Stimulated activated naive CD8-positive, alpha-beta T cell treated with anti-CD3 and anti-CD28 coated beads, Interleukin-15, amount 100 ng/mL, for 72 hours (primary cell): ENCODE results near the gene SIRPG.

ENCODE experiments used
- ATAC-seq: fragments of 150-1000 bp; cut with Tn5 transposase; 2 replicates; pipeline ENCODE4 v1.10.0; 2021; ENCODE audit warnings: mild to moderate bottlenecking, moderate library complexity
- DNase-seq, 2 donors: peaks; one replicate each; pipeline ENCODE4 v3.0.0; 2021 to 2022
- H3K27ac Mint-ChIP-seq, 2 donors: one replicate each; pipeline ENCODE4 v1.8.0; 2022; ENCODE audit warnings: mild to moderate bottlenecking in 2 of 2, mixed read lengths in 2 of 2, moderate library complexity in 2 of 2
- H3K27me3 Mint-ChIP-seq: one replicate; pipeline ENCODE4 v1.8.0; 2022; ENCODE audit warnings: mixed read lengths
- H3K4me1 Mint-ChIP-seq: one replicate; pipeline ENCODE4 v1.8.0; 2022; ENCODE audit warnings: mild to moderate bottlenecking, mixed read lengths
- H3K4me3 Mint-ChIP-seq, 2 donors: one replicate each; pipeline ENCODE4 v1.8.0; 2022; ENCODE audit warnings: mild to moderate bottlenecking in 2 of 2, mixed read lengths in 2 of 2, moderate library complexity in 1 of 2
- H3K9me3 Mint-ChIP-seq, 2 donors: one replicate each; pipeline ENCODE4 v1.8.0; 2022; ENCODE audit warnings: mixed read lengths in 2 of 2

Gene SIRPG

GRCh38 chr20:1635291-1635979, 22.1 kb downstream of the SIRPG start:
- DNase-seq, result no peak
- no peak for ATAC-seq
- Mint-ChIP-seq H3K27me3 (no peaks in the 10 kb centered on the region), H3K27ac (peak overlapping the region in 1 of 2 donors; percentile 56), H3K4me3 (no peak overlapping the region), H3K9me3 (peaks cover 0 to 10% of the 10 kb centered on the region in 2 donors), H3K4me1 (peaks cover 43% of the 10 kb centered on the region)

- ATAC-seq (no peak), DNase-seq (no peak)
- Mint-ChIP-seq H3K27ac (no peak overlapping the region), H3K9me3 (no peaks in the 10 kb centered on the region), H3K4me3 (no peak overlapping the region), H3K27me3 (no peaks in the 10 kb centered on the region), H3K4me1 (peaks cover 62% of the 10 kb centered on the region)
These were observed 24.0 kb downstream of the SIRPG start for GRCh38 chr20:1633535-1633934.

- H3K27ac Mint-ChIP-seq, result peak overlapping the region; percentile 79 to 97
- peak overlapping the region; percentile 44 to 75 for H3K4me3 Mint-ChIP-seq
- peaks cover 75% of the 10 kb centered on the region for H3K4me1 Mint-ChIP-seq
- ATAC-seq, result peak; percentile 98
- H3K9me3 Mint-ChIP-seq, result no peaks in the 10 kb centered on the region
- peak; percentile 55 to 66 for DNase-seq
- no peaks in the 10 kb centered on the region for H3K27me3 Mint-ChIP-seq
These were observed 25.4 kb downstream of the SIRPG start for GRCh38 chr20:1632178-1632577.

- Mint-ChIP-seq H3K4me3 (peak overlapping the region; percentile 44 to 75), H3K27ac (peak overlapping the region; percentile 79 to 97), H3K4me1 (peaks cover 82% of the 10 kb centered on the region), H3K27me3 (no peaks in the 10 kb centered on the region), H3K9me3 (no peaks in the 10 kb centered on the region)
- no peak for DNase-seq
- ATAC-seq, result peak; percentile 34
These were observed 26.0 kb downstream of the SIRPG start for GRCh38 chr20:1631309-1632151.

DNA sequence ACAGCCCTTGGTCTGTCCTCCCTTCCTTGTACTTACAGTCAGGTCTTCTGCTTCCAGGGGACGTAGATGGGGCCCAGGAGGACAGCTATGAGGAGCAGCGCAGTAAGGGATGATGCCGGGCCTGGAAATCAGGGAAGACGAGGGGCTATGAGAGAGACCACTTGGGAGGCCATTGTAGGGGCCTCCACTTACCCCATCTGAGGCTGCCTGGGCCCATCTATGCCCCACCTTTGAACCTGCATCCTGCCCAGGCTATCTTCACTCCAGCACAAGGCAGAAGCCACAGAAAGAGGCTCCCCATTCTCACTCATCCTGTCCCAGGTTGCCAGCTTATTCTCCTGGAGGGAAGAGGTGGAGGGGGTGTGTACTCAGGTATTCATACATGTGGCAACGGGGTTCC, 27.4 kb downstream of the SIRPG start:
- ATAC-seq (no peak), DNase-seq (no peak)
- H3K4me3 Mint-ChIP-seq, result no peak overlapping the region
- no peaks in the 10 kb centered on the region for H3K9me3 Mint-ChIP-seq
- peaks cover 95% of the 10 kb centered on the region for H3K4me1 Mint-ChIP-seq
- H3K27ac Mint-ChIP-seq, result peak overlapping the region in 1 of 2 donors; percentile 42
- no peaks in the 10 kb centered on the region for H3K27me3 Mint-ChIP-seq

- peaks cover 100% of the 10 kb centered on the region for H3K4me1 Mint-ChIP-seq
- no peak overlapping the region for H3K27ac Mint-ChIP-seq
These were observed 28.3 kb downstream of the SIRPG start for GRCh38 chr20:1629321-1629720.

GRCh38 chr20:1628621-1629020, 29.0 kb downstream of the SIRPG start:
- H3K4me3 Mint-ChIP-seq, result no peak overlapping the region
- H3K27ac Mint-ChIP-seq, result no peak overlapping the region
- H3K27me3 Mint-ChIP-seq, result no peaks in the 10 kb centered on the region
- ATAC-seq (no peak), DNase-seq (no peak)
- H3K9me3 Mint-ChIP-seq, result no peaks in the 10 kb centered on the region
- peaks cover 100% of the 10 kb centered on the region for H3K4me1 Mint-ChIP-seq

More at GRCh38 chr20:1629321-1629720, 28.3 kb downstream of the SIRPG start:
- H3K9me3 Mint-ChIP-seq, result no peaks in the 10 kb centered on the region
- DNase-seq, result no peak
- no peak overlapping the region for H3K4me3 Mint-ChIP-seq
- H3K27me3 Mint-ChIP-seq, result no peaks in the 10 kb centered on the region
- ATAC-seq, result no peak

- DNase-seq, result no peak
- peak overlapping the region; percentile 6 to 58 for H3K4me3 Mint-ChIP-seq
- H3K27me3 Mint-ChIP-seq, result no peaks in the 10 kb centered on the region
- ATAC-seq, result no peak
- no peaks in the 10 kb centered on the region for H3K9me3 Mint-ChIP-seq
- H3K4me1 Mint-ChIP-seq, result peaks cover 100% of the 10 kb centered on the region
- peak overlapping the region; percentile 85 to 91 for H3K27ac Mint-ChIP-seq
These were observed 30.4 kb downstream of the SIRPG start for GRCh38 chr20:1627200-1627550.

- ATAC-seq (peak; percentile 34), DNase-seq (no peak)
- peak overlapping the region; percentile 85 to 91 for H3K27ac Mint-ChIP-seq
- peak overlapping the region; percentile 24 to 58 for H3K4me3 Mint-ChIP-seq
- no peaks in the 10 kb centered on the region for H3K9me3 Mint-ChIP-seq
- H3K4me1 Mint-ChIP-seq, result peaks cover 100% of the 10 kb centered on the region
- no peaks in the 10 kb centered on the region for H3K27me3 Mint-ChIP-seq
These were observed 30.9 kb downstream of the SIRPG start for GRCh38 chr20:1626528-1627199.

DNA sequence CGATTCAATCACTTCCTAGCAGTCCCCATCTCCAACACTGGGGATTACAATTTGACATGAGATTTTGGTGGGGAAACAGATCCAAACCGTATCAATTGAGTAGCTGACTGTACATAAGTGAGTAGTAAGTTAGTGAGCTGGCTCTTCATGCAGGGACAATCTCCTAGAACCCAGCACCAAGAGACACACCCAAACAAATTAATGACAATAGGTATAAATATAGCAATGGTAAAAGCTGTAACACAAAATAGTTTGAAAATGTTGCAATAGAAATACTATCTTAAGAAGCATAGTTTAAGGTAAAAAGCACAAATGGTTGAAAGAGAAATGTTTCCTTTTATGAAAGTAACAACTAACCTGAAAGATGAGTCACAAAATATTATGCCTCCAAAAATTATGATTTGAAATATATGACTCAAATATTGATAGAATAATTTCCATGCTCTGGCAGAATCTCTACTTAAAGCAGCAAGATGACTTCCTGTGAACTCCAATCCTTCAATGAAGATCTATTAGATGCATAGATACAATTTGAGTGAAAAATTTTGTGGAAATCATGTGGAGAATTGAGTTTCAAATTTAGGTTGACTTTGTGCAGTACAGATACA, 32.4 kb downstream of the SIRPG start:
- Mint-ChIP-seq H3K27ac (peak overlapping the region; percentile 69 to 90), H3K9me3 (no peaks in the 10 kb centered on the region), H3K4me1 (peaks cover 100% of the 10 kb centered on the region), H3K27me3 (no peaks in the 10 kb centered on the region), H3K4me3 (peak overlapping the region; percentile 66 to 69)
- DNase-seq (no peak), ATAC-seq (peak; percentile 75)

GRCh38 chr20:1623501-1624205, 33.9 kb downstream of the SIRPG start:
- H3K27me3 Mint-ChIP-seq, result no peaks in the 10 kb centered on the region
- H3K9me3 Mint-ChIP-seq, result peaks cover 4 to 9% of the 10 kb centered on the region in 2 donors
- DNase-seq (no peak), ATAC-seq (no peak)
- no peak overlapping the region for H3K4me3 Mint-ChIP-seq
- peaks cover 100% of the 10 kb centered on the region for H3K4me1 Mint-ChIP-seq
- no peak overlapping the region for H3K27ac Mint-ChIP-seq

DNA sequence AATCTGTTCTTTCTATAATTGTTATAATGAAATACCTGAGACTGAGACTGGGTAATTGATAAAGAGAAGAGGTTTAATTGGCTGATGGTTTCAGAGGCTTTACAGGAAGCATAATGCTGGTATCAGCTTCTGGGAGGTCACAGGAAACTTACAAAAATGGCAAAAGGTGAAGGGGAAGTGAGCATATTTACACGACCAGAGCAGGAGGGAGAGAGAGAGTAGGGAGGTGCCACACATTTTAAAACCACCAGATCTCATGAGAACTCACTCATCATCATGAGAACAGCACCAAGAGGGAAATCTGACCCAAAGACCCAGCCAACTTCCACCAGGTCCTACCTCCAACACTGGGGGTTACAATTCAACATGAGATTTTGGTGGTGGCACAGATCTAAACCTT, 35.1 kb downstream of the SIRPG start:
- H3K27ac Mint-ChIP-seq, result peak overlapping the region; percentile 21 to 68
- H3K4me1 Mint-ChIP-seq, result peaks cover 94% of the 10 kb centered on the region
- H3K27me3 Mint-ChIP-seq, result no peaks in the 10 kb centered on the region
- H3K4me3 Mint-ChIP-seq, result peak overlapping the region; percentile 9 to 10
- DNase-seq, result no peak
- ATAC-seq, result peak; percentile 57
- H3K9me3 Mint-ChIP-seq, result peaks cover 8 to 15% of the 10 kb centered on the region in 2 donors

DNA sequence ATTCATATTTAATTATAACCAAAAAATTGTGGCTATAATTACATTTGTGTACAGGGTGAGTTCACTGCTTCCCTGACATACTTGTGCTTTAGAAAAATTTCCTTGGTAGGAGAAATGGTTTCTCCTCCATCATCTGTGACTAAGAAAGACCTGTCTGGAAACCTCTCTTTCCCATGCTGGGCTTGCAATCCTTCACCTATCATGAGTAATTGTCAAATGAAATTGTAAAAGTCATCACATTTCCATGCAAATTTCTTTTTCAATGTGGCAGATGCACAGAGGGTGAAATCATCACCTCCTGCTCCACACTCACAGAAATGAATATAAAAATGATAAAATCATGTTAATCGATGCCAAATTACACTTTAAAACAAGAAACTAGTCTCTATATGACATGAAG, 36.3 kb downstream of the SIRPG start:
- no peaks in the 10 kb centered on the region for H3K27me3 Mint-ChIP-seq
- H3K4me1 Mint-ChIP-seq, result peaks cover 93% of the 10 kb centered on the region
- DNase-seq (no peak), ATAC-seq (no peak)
- no peak overlapping the region for H3K4me3 Mint-ChIP-seq
- no peak overlapping the region for H3K27ac Mint-ChIP-seq
- H3K9me3 Mint-ChIP-seq, result peaks cover 8 to 20% of the 10 kb centered on the region in 2 donors

GRCh38 chr20:1619861-1620444, 37.6 kb downstream of the SIRPG start, which contains the start of gene SIRPB1:
TSS of gene SIRPB1 (minus strand) at chr20:1620009. CDS start at chr20:1619944, 65 bp downstream.
- no peak for DNase-seq
- H3K27me3 Mint-ChIP-seq, result no peaks in the 10 kb centered on the region
- peak within 1 kb of the TSS; percentile 52 to 55 for H3K4me3 Mint-ChIP-seq
- peak; percentile 69 for ATAC-seq
- peak within 1 kb of the TSS; percentile 85 to 86 for H3K27ac Mint-ChIP-seq
- H3K9me3 Mint-ChIP-seq, result peaks cover 8 to 22% of the 10 kb centered on the region in 2 donors
- peaks cover 82% of the 10 kb centered on the region for H3K4me1 Mint-ChIP-seq
